GM19023 (cell line): ENCODE data around the gene EPB42.
"Not testable (repeated sequence)": the region's sequence is repeated elsewhere in the genome, so short reads cannot be mapped to it uniquely, and the experiment has no call there.

Source experiments
- ATAC-seq: cut with Tn5 transposase; IDR thresholded peaks from one replicate; pipeline ENCODE4 v1.9.1; 2021; ENCODE audit warnings: mild to moderate bottlenecking, moderate library complexity; ENCODE audit not compliant: unreplicated experiment

EPB42 gene

DNA sequence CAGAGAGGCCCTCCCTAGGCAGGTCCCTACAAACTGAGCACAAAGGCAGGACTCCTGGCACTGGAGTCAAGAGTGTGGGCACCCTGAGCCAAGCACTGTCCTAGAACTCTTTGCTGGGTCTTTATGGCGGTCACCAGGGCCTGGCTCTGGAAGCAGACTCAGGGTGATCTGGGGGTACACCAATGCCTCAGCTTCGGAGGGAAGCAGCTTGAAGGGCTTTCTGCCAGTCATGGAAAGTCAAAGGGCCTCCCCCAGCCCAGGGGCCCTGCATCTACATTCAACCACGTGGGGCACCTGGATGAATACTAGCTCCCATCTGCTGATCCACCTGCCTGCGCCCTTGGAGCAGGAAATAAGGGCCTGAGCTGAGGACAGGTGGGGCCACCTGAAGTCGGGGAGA lies 7.4 kb downstream of the EPB42 start:
- no peak for ATAC-seq

DNA sequence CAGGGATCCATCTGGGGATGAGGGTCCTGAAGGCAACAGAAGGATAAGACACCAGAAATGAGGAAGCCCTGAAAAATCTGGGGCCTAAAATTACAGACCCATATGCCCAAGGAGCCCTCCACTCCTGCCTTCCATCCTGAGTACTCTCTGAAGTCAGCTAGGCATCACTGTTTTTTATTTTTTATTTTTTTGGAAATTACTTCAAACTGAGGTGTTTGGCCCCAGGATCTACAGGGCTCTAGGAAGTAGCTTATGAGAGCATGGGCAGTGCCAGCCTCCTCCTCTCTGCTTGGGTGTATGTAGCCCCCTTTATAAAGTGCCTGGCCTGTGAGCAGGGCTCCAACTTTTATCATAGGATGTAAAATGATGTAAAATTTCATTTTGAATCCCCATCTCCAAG lies 7.9 kb downstream of the EPB42 start:
- ATAC-seq, result no peak

DNA sequence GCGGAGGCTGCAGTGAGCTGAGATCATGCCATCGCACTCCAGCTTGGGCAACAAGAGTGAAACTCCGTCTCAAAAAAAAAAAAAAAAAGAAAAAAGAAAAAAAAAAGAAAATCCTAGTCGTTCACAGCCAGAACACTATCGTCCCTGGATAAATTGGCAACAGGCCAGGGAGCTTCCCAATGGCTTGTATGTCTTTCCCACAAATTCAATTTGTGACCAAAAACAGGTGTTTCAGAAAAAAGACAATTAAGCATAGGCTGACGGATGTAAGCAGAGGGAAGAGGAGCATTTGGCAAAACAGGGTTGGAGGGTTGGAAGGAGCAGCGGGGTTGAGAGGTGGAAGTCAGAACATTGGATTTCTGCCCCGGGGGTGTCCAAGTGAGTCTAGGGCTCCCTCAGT lies 8.5 kb downstream of the EPB42 start:
- no peak for ATAC-seq

DNA sequence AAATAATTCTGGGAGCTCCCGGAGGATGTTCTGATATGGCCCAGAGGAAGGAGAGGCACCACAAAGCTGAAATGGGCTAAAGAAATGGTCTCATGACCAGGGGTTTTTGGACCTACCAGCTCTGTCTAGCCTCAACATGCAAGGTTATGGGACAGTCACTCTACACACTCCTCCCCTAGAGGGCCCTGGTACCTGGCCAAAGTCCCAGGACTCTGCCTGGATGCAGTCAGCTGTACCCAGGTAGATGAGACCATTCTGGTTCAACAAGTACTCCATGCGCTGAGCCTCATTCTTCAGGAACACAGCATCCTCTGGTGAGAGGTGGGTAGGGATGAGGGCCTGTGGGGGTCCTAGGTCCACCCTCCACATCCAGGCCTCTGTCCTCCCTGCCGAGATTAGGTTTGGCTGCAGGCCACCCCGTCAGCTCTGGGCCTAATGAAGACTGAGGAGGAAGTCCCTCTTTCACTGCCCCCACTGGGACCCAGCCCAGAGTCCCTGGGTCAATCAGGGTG lies 9.5 kb downstream of the EPB42 start:
- no peak for ATAC-seq

GRCh38 chr15:43210807-43211206 lies 10.0 kb downstream of the EPB42 start:
- ATAC-seq, result no peak

GRCh38 chr15:43210172-43210745 lies 10.6 kb downstream of the EPB42 start:
- no peak for ATAC-seq

- ATAC-seq, result no peak
Measured at GRCh38 chr15:43209059-43209824, 11.6 kb downstream of the EPB42 start.

DNA sequence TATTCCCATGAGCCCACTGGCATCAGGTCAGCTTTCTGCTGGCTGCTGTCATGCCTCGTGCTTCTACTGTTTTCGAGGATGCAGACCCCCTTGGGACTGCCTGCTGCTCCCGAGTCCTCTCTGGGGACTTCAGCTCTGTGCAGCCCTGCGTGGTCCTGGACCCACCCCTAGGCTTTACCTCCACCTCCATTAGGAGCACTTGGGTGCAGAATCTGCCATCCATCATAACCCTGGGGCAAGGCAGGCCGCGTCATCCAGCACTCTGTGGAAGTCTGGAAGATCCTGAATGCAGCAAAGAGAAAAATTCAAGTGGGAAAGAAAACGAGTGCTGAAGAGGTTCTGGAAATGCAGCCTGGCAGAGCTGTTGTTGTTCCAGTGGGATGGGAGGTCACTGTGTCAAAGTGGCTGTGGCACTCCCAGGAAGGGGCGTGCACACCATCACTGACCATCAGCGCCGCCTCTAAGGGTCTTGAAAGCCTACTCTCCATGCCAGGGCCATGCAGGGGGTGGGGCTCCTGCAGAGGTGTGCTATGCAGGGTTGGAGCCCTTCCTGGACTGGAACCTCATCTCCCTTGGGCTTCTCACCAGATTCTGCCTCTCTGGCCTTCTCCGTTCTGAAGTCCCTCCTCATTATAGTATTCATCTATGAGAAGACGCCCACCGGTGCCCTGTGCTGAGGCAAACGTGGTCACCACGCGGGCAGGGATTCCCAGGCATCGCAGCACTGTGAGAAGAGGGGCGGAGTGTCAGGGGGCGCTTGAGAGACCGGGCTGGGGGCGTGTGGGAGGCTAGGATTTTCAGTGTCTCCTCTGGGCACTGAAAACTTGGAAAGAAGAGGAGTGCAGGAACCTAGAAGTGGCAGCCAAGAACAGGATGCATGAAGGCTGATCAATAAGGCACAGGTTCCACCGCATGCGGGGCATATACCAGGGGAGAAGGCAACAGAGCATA lies 12.5 kb downstream of the EPB42 start:
- no peak for ATAC-seq

GRCh38 chr15:43207024-43207423 lies 13.8 kb downstream of the EPB42 start:
- ATAC-seq, result no peak

- no peak for ATAC-seq
Measured at GRCh38 chr15:43206054-43206453, 14.8 kb downstream of the EPB42 start.

- ATAC-seq, result no peak
Measured at GRCh38 chr15:43204016-43204901, 16.6 kb downstream of the EPB42 start.

GRCh38 chr15:43199945-43200488 lies 20.8 kb downstream of the EPB42 start:
- ATAC-seq, result no peak

- no peak for ATAC-seq
Measured at GRCh38 chr15:43198992-43199391, 21.8 kb downstream of the EPB42 start.

GRCh38 chr15:43198556-43198955 lies 22.3 kb downstream of the EPB42 start:
- ATAC-seq, result not testable (repeated sequence)

DNA sequence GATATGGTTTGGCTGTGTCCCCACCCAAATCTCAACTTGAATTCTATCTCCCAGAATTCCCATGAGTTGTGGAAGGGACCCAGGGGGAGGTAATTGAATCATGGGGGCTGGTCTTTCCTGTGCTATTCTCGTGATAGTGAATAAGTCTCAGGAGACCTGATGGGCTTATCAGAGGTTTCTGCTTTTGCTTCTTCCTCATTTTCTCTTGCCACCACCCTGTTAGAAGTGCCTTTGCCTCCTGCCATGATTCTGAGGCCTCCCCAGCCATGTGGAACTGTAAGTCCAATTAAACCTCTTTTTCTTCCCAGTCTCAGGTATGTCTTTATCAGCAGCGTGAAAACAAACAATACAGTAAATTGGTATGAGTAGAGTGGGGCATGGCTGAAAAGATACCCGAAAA lies 23.0 kb downstream of the EPB42 start:
- not testable (repeated sequence) for ATAC-seq

- ATAC-seq, result no peak
Measured at GRCh38 chr15:43196760-43197548, 23.9 kb downstream of the EPB42 start.

GRCh38 chr15:43194795-43195194 lies 26.0 kb downstream of the EPB42 start:
- no peak for ATAC-seq

DNA sequence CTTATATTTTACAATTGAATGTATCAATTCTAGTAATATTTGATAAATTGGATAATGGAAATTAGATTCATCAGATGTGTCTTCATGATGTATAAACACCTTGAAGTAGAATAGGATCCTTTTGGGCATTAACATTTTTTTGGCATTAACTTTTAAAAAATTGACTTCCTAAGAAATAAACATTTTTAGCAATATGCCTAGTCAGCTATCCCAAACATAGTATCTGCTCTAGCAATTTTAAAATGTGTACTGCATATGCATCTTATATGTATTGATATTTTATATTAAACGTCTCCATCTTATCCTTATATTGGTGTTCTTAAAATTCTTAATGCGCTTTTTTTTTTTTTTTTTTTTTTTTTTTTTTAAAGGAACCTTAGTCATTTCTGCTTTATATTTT lies 27.1 kb downstream of the EPB42 start:
- ATAC-seq, result no peak

DNA sequence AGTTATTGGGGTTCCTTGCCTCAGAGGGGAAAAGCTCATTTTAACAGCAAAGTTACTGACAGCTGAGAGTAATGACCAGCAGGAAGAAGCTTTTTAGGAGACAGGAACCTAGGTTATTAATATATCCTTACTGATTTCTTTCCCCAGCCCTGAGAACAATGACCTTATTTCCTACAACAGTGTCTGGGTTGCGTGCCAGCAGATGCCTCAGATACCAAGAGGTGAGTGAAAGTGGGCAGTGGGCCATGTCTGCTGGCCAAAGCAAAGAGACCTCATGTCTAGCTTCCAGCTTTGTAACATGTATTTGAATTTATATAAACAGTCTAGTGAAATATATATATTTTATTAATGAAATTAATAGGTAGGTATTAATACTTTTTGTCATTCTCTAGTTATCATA lies 30.6 kb downstream of the EPB42 start:
- ATAC-seq, result no peak
